K562 (cell line): ENCODE data around the gene ZNF385D. TPM values are rescaled to one million over a fixed set of nuclear protein-coding genes. Genes with fewer than 3 reads are reported as not detected.

Experiments used
- ARHGAP35 ChIP-seq: fragments of 450-650 bp; IDR thresholded peaks from 2 replicates; pipeline ENCODE4 v1.6.1; 2018; ENCODE audit not compliant: partially characterized antibody
- MEF2A ChIP-seq: IDR thresholded peaks from 2 replicates; pipeline ENCODE4 v1.6.1; 2011; ENCODE audit warnings: low read depth, mild to moderate bottlenecking, low read length, moderate library complexity; ENCODE audit not compliant: control insufficient read depth
- MYC ChIP-seq, 2 experiments: fragments of 250-450 bp in 1 of 2; sonication (Bioruptor Pico) in 1 of 2; IDR thresholded peaks; 2 replicates each; pipeline versions ENCODE4 v1.5.1 to v1.6.1; 2012 to 2021; ENCODE audit warnings: low read depth in 2 of 2, borderline replicate concordance in 1 of 2, improper control_type of control experiment in 1 of 2, low read length in 1 of 2, mild to moderate bottlenecking in 1 of 2, moderate library complexity in 1 of 2
- NR1H2 ChIP-seq: sonication (generic); formaldehyde crosslinking; IDR thresholded peaks from 2 replicates; pipeline ENCODE4 v1.4.0; 2020; ENCODE audit warnings: mild to moderate bottlenecking, missing genetic modification reagents
- PHF20 ChIP-seq: fragments of 450-650 bp; IDR thresholded peaks from 2 replicates; pipeline ENCODE4 v1.6.1; 2018; ENCODE audit not compliant: partially characterized antibody
- RBFOX2 ChIP-seq: fragments of 200-400 bp; formaldehyde crosslinking; IDR thresholded peaks from 2 replicates; pipeline ENCODE4 v1.6.1; 2017; ENCODE audit warnings: low read depth, mild to moderate bottlenecking, low read length, moderate library complexity
- SMARCC2 ChIP-seq: fragments of 450-650 bp; IDR thresholded peaks from 2 replicates; pipeline ENCODE4 v1.6.1; 2017; ENCODE audit warnings: antibody characterized with exemption, moderate library complexity, mild to moderate bottlenecking, low read depth
- polyA plus RNA-seq, 8 experiments: library from polyadenylated mRNA; depleted of rRNA in 4 of 8; stranded (reverse) in 5 of 8; unstranded in 3 of 8; fragments of >200 nt; fragmentation: Nextera tagmentation in 2 of 8; fragmentation: Illumina TruSeq in 1 of 8; extraction: Ambion mirVana in 2 of 8; extraction: Trizol in 1 of 8; gene quantifications; 2 replicates each; pipeline versions ENCODE4 v1.2.1 to v1.2.3, GENCODE V29; 2011 to 2014; ENCODE audit warnings: inconsistent platforms in 1 of 8, missing spikeins in 1 of 8
- total RNA-seq, 7 experiments: library from RNA; depleted of rRNA in 6 of 7; stranded (reverse); fragments of >200 nt in 6 of 7; fragmentation: Illumina TruSeq in 2 of 7; extraction: Trizol in 2 of 7; gene quantifications; 2 replicates each; pipeline versions ENCODE4 v1.2.1 to v1.2.3, GENCODE V29; 2011 to 2021; ENCODE audit warnings: low replicate concordance in 1 of 7
- TF ChIP-seq, protein P1 (sequence below): sonication (generic); formaldehyde crosslinking; IDR thresholded peaks from 2 replicates; pipeline ENCODE4 v1.8.0; 2022; ENCODE audit warnings: mild to moderate bottlenecking, missing genetic modification reagents
- TF ChIP-seq, protein P2 (sequence below), 3 experiments: IDR thresholded peaks in 2 of 3; conservative IDR thresholded peaks in 1 of 3; 2 replicates each; pipeline ENCODE4 v1.5.1; 2011 to 2012; ENCODE audit warnings: low read length in 3 of 3, mild to moderate bottlenecking in 3 of 3, control low read depth in 2 of 3, improper control_type of control experiment in 1 of 3, inconsistent platforms in 1 of 3, low read depth in 1 of 3, mixed read lengths in 1 of 3, moderate library complexity in 1 of 3; ENCODE audit not compliant: insufficient read depth in 2 of 3
- TF ChIP-seq, protein P3 (sequence below): IDR thresholded peaks from 3 replicates; pipeline ENCODE4 v1.6.1; 2011; ENCODE audit warnings: borderline replicate concordance, mild to moderate bottlenecking, moderate library complexity; ENCODE audit not compliant: insufficient read length; ENCODE audit errors: extremely low read depth
- TF ChIP-seq, protein P4 (sequence below): fragments of 200-800 bp; sonication (Bioruptor generic); IDR thresholded peaks from 2 replicates; pipeline ENCODE4 v1.6.1; 2017; ENCODE audit warnings: missing genetic modification characterization, missing compliant biosample characterization
- TF ChIP-seq, protein P5 (sequence below): fragments of 250-450 bp; sonication (Bioruptor Pico); IDR thresholded peaks from 2 replicates; pipeline ENCODE4 v1.4.0; 2020
- TF ChIP-seq, protein P6 (sequence below), 2 experiments: fragments of 250-450 bp in 1 of 2; fragments of 450-650 bp in 1 of 2; sonication (Bioruptor Pico) in 1 of 2; IDR thresholded peaks; 2 replicates each; pipeline versions ENCODE4 v1.6.1 to v1.8.0; 2016 to 2021; ENCODE audit warnings: mild to moderate bottlenecking in 2 of 2, moderate library complexity in 2 of 2, missing compliant biosample characterization in 1 of 2, missing genetic modification characterization in 1 of 2

The ZNF385D gene
- total and polyA plus RNA-seq, 9 of the 15 experiments (the other 6 are each of a cell fraction or from before 2014, with no cell fraction given), result 0.14 to 1.7 (median 0.51) TPM

DNA sequence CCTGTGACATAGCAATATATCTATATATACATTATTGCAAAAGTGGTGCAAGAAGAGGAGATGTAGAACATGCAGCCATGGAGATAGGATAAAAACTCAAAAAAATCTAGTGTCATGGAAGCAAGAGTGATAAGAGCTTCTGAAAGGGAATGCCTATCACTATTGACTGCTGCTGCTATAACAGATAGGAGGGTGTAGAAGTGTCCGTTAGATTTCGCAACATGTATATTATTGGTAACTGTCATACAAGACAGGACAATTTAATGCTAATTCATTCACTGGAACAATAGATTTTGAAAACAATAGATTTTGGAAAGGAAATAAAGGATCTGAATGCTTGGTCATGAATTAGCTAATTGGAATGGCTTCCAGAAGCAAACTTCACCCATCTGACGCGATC lies 224.5 kb downstream of the ZNF385D start (continued):
- TF ChIP-seq, protein P1, sequence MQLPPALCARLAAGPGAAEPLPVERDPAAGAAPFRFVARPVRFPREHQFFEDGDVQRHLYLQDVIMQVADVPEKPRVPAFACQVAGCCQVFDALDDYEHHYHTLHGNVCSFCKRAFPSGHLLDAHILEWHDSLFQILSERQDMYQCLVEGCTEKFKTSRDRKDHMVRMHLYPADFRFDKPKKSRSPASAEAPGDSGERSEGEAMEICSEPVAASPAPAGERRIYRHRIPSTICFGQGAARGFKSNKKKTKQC, result no peak
- TF ChIP-seq MYC (IDR thresholded peaks at IDR 0.05; ENCODE audit: low read depth, low read length) (no peak), MYC (CRISPR knock-in tag; IDR thresholded peaks at IDR 0.05; ENCODE audit: borderline replicate concordance, low read depth) (no peak), PHF20 (no peak), SMARCC2 (no peak), RBFOX2 (no peak), MEF2A (no peak), ARHGAP35 (no peak), NR1H2 (no peak)
- TF ChIP-seq, protein P2, sequence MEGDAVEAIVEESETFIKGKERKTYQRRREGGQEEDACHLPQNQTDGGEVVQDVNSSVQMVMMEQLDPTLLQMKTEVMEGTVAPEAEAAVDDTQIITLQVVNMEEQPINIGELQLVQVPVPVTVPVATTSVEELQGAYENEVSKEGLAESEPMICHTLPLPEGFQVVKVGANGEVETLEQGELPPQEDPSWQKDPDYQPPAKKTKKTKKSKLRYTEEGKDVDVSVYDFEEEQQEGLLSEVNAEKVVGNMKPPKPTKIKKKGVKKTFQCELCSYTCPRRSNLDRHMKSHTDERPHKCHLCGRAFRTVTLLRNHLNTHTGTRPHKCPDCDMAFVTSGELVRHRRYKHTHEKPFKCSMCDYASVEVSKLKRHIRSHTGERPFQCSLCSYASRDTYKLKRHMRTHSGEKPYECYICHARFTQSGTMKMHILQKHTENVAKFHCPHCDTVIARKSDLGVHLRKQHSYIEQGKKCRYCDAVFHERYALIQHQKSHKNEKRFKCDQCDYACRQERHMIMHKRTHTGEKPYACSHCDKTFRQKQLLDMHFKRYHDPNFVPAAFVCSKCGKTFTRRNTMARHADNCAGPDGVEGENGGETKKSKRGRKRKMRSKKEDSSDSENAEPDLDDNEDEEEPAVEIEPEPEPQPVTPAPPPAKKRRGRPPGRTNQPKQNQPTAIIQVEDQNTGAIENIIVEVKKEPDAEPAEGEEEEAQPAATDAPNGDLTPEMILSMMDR (IDR thresholded peaks at IDR 0.05 in 2 of 3, conservative IDR thresholded peaks at IDR 0.05 in 1 of 3; ENCODE audit: insufficient read depth in 2 of 3, low read depth in 1 of 3, low read length in 3 of 3), result no peak
- TF ChIP-seq, protein P3, sequence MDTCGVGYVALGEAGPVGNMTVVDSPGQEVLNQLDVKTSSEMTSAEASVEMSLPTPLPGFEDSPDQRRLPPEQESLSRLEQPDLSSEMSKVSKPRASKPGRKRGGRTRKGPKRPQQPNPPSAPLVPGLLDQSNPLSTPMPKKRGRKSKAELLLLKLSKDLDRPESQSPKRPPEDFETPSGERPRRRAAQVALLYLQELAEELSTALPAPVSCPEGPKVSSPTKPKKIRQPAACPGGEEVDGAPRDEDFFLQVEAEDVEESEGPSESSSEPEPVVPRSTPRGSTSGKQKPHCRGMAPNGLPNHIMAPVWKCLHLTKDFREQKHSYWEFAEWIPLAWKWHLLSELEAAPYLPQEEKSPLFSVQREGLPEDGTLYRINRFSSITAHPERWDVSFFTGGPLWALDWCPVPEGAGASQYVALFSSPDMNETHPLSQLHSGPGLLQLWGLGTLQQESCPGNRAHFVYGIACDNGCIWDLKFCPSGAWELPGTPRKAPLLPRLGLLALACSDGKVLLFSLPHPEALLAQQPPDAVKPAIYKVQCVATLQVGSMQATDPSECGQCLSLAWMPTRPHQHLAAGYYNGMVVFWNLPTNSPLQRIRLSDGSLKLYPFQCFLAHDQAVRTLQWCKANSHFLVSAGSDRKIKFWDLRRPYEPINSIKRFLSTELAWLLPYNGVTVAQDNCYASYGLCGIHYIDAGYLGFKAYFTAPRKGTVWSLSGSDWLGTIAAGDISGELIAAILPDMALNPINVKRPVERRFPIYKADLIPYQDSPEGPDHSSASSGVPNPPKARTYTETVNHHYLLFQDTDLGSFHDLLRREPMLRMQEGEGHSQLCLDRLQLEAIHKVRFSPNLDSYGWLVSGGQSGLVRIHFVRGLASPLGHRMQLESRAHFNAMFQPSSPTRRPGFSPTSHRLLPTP, result no peak
- TF ChIP-seq, protein P4, sequence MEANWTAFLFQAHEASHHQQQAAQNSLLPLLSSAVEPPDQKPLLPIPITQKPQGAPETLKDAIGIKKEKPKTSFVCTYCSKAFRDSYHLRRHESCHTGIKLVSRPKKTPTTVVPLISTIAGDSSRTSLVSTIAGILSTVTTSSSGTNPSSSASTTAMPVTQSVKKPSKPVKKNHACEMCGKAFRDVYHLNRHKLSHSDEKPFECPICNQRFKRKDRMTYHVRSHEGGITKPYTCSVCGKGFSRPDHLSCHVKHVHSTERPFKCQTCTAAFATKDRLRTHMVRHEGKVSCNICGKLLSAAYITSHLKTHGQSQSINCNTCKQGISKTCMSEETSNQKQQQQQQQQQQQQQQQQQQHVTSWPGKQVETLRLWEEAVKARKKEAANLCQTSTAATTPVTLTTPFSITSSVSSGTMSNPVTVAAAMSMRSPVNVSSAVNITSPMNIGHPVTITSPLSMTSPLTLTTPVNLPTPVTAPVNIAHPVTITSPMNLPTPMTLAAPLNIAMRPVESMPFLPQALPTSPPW (CRISPR knock-in tag), result no peak
- TF ChIP-seq, protein P5, sequence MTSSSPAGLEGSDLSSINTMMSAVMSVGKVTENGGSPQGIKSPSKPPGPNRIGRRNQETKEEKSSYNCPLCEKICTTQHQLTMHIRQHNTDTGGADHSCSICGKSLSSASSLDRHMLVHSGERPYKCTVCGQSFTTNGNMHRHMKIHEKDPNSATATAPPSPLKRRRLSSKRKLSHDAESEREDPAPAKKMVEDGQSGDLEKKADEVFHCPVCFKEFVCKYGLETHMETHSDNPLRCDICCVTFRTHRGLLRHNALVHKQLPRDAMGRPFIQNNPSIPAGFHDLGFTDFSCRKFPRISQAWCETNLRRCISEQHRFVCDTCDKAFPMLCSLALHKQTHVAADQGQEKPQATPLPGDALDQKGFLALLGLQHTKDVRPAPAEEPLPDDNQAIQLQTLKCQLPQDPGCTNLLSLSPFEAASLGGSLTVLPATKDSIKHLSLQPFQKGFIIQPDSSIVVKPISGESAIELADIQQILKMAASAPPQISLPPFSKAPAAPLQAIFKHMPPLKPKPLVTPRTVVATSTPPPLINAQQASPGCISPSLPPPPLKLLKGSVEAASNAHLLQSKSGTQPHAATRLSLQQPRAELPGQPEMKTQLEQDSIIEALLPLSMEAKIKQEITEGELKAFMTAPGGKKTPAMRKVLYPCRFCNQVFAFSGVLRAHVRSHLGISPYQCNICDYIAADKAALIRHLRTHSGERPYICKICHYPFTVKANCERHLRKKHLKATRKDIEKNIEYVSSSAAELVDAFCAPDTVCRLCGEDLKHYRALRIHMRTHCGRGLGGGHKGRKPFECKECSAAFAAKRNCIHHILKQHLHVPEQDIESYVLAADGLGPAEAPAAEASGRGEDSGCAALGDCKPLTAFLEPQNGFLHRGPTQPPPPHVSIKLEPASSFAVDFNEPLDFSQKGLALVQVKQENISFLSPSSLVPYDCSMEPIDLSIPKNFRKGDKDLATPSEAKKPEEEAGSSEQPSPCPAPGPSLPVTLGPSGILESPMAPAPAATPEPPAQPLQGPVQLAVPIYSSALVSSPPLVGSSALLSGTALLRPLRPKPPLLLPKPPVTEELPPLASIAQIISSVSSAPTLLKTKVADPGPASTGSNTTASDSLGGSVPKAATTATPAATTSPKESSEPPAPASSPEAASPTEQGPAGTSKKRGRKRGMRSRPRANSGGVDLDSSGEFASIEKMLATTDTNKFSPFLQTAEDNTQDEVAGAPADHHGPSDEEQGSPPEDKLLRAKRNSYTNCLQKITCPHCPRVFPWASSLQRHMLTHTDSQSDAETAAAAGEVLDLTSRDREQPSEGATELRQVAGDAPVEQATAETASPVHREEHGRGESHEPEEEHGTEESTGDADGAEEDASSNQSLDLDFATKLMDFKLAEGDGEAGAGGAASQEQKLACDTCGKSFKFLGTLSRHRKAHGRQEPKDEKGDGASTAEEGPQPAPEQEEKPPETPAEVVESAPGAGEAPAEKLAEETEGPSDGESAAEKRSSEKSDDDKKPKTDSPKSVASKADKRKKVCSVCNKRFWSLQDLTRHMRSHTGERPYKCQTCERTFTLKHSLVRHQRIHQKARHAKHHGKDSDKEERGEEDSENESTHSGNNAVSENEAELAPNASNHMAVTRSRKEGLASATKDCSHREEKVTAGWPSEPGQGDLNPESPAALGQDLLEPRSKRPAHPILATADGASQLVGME (CRISPR knock-in tag), result no peak
- TF ChIP-seq, protein P6, sequence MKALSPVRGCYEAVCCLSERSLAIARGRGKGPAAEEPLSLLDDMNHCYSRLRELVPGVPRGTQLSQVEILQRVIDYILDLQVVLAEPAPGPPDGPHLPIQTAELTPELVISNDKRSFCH (CRISPR knock-in tag; IDR thresholded peaks at IDR 0.05), result no peak
- TF ChIP-seq, protein P6 (tag; IDR thresholded peaks at IDR 0.05), result no peak
